ENCODE results near the gene SLC4A1. TPM values are rescaled to one million over a fixed set of nuclear protein-coding genes. Genes with fewer than 3 reads are reported as not detected.
A peak's percentile ranks its signal among the peaks of the same experiment; 100 is the strongest.

SLC4A1 gene
- total and polyA plus RNA-seq, 2 of the 13 experiments (the other 11 are each of a cell fraction or from before 2014, with no cell fraction given) = not detected

GRCh38 chr17:44279666-44280391 is 11.9 kb upstream of the SLC4A1 start (continued):
- TF ChIP-seq FOXA3 (CRISPR knock-in tag; IDR thresholded peaks at IDR 0.05) = peak; percentile 46
- no peak for TF ChIP-seq ZNF646 (CRISPR knock-in tag; IDR thresholded peaks at IDR 0.05)
- TF ChIP-seq ZNF564 (CRISPR knock-in tag; IDR thresholded peaks at IDR 0.05) = 0 out of 2 replicates have a peak, but pooled peaks have one; percentile 7
- no peak for TF ChIP-seq SALL2 (CRISPR knock-in tag; IDR thresholded peaks at IDR 0.05)
- TF ChIP-seq ZNF17 (CRISPR knock-in tag; IDR thresholded peaks at IDR 0.05) = no peak
- no peak for TF ChIP-seq ATF7-NPFF (CRISPR knock-in tag; IDR thresholded peaks at IDR 0.05; ENCODE audit: low read depth)
- peak; percentile 67 for TF ChIP-seq MED1 (CRISPR knock-in tag; IDR thresholded peaks at IDR 0.05)
- TF ChIP-seq PREB (CRISPR knock-in tag; IDR thresholded peaks at IDR 0.05) = no peak
- TF ChIP-seq CREM (IDR thresholded peaks at IDR 0.05) = peak; percentile 75
- no peak for TF ChIP-seq CREM (CRISPR knock-in tag; IDR thresholded peaks at IDR 0.05)
- no peak for TF ChIP-seq NFE2L2 (IDR thresholded peaks at IDR 0.05; ENCODE audit: low read length)
- TF ChIP-seq E2F1 (CRISPR knock-in tag; IDR thresholded peaks at IDR 0.05) = no peak
- no peak for TF ChIP-seq SETDB1 (CRISPR knock-in tag; IDR thresholded peaks at IDR 0.05; ENCODE audit: borderline replicate concordance)
- TF ChIP-seq GABPB1 (CRISPR knock-in tag; IDR thresholded peaks at IDR 0.05) = peak; percentile 89
- TF ChIP-seq POGK (CRISPR knock-in tag; conservative IDR thresholded peaks at IDR 0.05) = 0 out of 2 replicates have a peak, but pooled peaks have one; percentile 70
- TF ChIP-seq POGZ (CRISPR knock-in tag; IDR thresholded peaks at IDR 0.05) = peak; percentile 55; the same call in 1 of the 2 replicates
- no peak for TF ChIP-seq ZNF275 (CRISPR knock-in tag; IDR thresholded peaks at IDR 0.05; ENCODE audit: borderline replicate concordance)
- no peak for TF ChIP-seq MAFG (CRISPR knock-in tag; IDR thresholded peaks at IDR 0.05)
